ENCODE data around the gene CD70.
"Not testable (repeated sequence)": the region's sequence is repeated elsewhere in the genome, so short reads cannot be mapped to it uniquely, and the experiment has no call there.

Gene CD70

DNA sequence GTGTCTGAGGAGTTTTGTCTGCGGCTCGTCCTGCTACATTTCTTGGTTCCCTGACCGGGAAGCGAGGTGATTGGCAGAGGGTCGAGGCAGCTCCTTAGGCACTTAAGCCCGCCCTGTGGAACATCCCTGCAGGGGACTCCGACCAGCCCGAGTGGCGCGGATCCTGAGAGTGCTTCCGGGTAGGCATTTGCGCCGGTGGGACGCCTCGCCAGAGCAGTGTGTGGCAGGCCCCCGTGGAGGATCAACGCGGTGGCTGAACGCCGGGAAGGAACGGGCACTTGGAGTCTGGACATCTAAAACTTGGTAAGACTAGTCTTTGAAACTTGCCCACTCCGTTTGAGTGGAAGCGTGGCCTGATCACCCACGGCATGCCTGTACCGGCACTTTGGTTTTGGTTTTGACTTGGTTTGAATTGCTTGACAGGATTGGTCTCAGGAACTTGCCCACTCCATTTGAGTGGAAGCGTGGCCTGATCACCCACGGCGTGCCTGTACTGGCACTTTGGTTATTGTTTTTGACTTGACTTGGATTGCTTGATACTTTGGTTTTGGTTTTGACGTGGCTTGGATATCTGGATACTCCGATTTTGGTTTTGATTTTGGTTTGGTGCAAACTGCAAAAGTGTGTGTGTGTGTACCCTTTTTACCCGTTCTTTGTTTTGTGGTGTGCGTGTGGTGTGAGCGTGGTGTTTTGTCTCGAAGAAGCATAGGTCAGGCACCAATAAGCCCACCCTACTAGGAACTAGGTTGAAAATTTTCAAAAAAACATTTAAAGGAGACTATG, 6.7 kb upstream of the CD70 start:
- not testable (repeated sequence) for DNase-seq

DNA sequence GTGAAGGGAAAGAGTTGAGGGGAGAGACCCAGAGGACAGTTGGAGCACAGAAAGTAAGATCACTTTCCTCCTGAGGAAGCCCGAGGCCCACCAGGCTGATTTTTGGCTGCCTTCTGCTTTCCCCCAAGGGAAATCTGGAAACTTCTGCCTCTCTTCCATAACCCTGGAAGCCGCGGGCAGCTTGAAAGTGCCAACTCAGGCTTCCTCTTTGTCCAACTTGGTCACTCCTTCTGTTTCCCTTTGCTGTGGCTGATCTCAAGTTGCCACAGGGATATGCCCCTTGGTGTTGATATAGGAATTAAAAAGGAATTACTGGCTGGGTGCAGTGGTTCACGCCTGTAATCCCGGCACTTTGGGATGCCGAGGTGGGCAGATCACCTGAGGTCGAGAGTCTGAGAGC, 5.7 kb upstream of the CD70 start:
- DNase-seq: no peak

DNA sequence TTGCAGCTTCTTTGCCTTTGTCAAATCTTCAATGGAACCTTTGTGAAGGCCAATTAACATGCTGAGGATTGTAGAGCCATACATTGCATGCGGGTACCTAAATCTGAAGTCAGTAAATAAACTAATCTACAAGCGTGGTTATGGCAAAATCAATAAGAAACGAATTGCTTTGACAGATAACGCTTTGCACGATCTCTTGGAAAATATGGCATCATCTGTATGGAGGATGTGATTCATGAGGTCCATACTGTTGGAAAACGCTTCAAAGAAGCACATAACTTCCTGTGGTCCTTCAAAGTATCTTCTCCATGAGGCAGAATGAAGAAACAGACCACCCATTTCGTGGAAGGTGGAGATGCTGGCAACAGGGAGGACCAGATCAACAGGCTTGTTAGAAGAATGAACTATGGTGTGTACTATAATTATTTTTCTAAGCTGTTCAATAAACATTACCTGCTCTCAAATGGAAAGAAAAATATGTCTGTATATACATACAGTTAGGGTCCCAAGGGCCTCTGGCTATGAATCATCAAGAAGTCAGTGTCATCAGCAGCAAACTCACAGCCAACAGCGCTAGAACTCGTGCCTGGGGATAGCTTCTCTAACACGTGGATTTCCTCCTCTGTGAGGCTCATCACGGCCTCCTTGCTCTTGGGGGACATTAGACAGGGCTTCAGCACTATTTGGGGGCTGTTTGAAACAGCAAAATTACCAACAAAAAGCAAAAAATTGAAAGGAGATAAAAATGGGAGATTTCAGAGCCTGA, 2.9 kb upstream of the CD70 start:
- no peak for DNase-seq

GRCh38 chr19:6590258-6590826, 608 bp downstream of the CD70 start:
- no peak for DNase-seq

- DNase-seq: no peak
These were observed 1.2 kb downstream of the CD70 start for GRCh38 chr19:6589711-6590257.

DNA sequence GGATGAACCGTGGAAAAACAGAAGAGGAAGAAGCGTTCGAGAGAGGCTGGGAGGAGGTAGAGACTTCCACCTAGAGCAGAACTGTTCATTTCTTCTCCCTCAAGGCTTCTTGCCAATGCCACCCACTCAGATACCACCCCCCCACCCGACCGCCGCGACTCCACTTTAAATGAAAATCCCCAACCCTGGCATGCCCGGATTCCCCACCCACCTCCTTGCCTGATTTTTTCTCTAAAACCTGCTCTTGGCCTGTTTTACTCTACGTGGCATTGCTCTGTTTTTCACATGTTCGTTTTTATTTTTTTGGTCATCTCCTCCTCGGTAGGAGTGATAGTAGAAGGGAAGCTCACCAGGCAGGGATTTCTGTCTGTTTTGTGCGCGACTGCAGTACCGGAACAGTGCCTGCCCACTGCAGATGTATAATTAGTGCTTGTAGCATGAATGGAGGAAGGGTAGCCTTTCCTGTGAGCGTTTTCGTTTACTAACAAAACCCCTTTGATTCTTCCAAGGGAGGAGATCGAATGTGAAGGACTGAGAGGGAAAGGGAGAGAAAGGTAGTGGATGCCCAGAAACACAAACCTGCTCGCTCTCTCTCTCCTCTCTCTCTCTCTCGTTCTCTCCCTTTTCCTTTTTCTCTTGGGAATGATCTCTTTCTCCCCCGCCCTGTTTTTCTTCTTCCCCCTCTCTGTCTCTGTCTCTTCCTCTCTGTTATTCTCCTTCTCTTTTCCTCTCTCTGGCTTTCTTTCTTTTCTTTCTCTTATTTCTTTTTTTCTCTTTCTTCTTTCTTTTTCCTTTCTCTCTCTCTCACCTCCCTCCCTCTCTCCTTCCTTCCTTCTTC, 2.2 kb downstream of the CD70 start:
- no peak for DNase-seq

- DNase-seq: no peak
These were observed 2.9 kb downstream of the CD70 start for GRCh38 chr19:6587998-6588507.

DNA sequence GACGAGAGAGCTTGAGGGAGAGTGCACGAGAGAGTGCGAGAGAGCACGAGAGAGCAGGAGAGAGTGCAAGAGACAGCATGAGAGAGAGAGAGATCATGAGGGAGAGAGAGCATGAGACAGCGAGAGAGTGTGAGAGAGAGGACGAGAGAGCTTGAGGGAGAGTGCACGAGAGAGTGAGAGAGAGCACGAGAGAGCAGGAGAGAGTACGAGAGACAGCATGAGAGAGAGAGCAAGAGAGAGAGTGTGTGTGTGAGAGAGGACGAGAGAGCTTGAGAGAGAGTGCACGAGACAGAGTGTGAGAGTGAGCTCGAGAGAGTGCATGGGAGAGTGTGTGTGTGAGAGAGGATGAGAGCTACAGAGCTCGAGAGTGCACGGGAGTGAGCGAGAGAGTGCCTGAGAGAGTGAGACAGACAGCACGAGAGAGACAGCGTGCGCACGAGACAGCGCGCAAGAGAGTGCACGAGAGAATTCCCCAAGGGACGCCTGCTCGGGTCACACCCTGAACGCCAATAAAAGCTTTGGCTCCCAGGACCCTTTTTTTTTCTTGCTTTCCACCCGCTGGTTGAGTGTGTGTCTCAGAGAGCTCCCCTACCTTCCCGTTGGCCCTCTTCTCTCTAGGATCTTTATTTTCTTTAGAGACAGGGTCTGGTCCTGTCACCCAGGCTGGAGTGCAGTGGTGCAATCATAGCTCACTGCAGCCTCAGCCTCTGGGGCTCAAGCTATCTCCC, 3.7 kb downstream of the CD70 start:
- DNase-seq: no peak

DNA sequence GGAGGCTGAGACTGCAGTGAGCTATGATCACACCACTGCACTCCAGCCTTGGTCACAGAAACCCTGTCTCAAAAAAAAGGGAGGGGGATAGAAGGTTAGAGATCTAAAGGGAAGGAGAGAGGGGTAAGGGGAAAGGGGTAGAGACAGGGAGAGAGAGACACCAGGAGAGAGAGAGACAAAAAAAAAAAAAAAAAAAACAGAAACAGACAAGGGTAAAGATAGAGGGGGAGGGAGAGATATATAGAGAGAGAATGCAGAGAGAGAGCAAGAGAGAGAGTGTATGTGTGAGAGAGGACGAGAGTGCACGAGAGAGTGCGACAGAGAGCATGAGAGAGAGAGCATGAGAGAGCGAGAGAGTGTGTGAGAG, 4.2 kb downstream of the CD70 start:
- DNase-seq: no peak

DNA sequence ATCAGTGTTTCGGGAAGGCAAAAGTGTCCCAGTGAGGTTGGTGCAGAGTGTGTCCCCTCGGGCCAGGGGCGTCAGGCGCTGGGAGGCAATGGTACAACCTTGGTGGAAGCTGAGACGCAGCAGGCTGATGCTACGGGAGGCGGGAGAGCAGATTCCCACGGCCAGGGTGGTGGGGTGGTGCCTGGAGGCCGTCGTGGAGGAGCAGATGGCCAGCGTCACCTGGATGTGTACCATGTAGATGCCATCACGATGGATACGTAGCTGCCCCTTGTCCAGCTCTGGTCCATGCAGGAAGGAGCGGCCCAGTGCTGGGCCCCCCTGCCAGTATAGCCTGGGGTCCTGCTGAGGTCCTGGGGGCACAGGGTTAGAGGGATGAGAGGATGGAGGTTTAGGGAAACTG, 4.9 kb downstream of the CD70 start:
- DNase-seq: no peak

DNA sequence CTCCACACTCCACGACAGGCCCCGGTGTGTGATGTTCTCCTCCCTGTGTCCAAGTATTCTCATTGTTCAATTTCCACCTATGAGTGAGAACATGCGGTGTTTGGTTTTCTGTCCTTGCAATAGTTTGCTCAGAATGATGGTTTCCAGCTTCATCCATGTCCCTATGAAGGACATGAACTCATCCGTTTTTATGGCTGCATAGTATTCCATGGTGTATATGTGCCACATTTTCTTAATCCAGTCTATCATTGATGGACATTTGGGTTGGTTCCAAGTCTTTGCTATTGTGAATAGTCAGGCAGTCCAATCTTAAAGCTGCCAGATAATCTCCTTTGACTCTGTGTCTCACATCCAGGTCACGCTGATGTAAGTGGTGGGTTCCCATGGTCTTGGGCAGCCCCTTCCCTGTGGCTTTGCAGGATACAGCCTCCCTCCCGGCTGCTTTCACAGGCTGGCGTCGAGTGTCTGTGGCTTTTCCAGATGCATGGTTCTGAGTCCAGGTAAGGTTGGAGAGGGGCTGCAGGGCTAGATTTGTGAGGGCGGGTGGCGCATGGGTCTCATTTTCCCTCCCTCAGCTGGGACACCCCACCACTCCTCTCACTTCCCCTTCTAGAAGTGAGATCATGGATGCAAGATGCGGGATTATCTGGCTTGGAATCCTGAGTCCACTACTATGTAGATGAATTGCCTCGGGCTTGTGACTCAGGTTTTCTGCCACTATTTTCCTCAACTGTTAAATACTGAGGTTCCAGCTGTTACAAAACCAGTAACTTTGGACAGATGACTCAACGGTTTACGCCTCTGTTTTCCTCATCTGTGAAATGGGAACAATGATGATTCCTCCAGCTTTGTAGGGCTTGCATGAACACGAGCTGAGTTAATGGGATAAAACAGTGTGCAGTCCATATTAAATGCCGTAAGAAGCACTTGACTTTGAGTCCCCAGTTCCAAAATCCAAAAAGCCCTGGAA, 8.2 kb downstream of the CD70 start:
- DNase-seq: not testable (repeated sequence)

GRCh38 chr19:6580313-6580712, 10.6 kb downstream of the CD70 start:
- no peak for DNase-seq

DNA sequence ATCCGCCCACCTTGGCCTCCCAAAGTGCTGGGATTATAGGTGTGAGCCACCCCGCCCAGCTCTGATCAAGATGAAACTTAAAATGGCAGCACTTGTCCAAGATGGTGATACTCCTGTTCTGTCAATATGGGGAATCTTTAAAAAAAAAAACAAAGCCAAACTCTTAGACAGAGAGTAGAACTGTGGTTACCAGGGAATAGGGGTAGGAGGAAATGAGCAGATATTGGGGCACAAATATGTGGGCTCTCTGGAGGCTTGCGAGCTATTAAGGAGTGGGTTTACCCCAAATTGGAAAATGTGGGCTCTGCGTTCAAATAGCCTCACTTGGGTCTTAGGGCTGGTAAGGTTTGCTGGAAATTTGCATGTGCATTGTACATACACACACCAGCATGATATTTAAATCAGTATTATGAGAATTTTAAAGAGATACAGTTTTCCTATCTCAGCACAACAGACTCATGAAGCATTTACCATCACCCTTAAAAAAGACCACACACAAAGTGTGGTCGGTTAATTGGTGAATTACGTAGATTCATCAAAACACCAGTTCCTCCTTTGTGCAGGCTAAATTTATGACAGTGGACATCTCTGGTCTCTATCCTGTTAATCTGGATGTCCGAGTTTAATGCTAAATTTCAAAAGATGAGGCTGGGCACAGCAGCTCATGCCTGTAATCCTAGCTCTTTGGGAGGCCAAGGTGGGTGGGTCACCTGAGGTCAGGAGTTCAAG, 11.3 kb downstream of the CD70 start:
- DNase-seq: no peak

DNA sequence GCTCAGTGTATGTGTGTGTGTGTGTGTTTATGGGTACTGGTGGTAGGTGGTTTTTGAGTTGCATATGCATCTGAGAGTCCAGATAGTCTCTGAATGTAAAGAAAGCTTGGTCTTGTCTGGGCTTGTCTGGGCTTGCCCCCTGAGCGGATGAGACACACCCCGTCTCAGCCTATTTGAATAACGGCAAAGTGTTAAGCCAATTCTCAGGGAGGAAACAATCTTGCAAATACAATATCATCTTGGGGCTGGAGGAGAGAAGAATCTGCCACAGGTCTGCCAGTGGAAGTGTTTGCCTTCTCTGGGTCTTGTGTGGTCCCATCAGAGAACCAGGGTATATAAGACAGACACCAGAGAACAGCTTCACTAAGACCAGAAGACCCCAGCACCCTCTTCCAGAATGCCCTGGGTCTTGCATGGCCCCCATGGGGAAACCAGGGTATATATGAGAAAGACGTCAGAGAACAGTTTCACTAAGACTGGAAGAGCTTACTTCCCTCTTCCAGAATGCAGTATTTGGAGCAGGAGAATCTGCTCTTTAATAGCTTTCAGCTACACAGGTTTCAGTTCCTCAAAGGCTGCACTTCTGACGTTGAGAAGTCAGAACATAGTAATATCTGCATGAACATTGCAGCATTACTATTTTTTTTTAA, 13.3 kb downstream of the CD70 start:
- DNase-seq: no peak

GRCh38 chr19:6576869-6577475, 14.0 kb downstream of the CD70 start:
- DNase-seq: no peak

- DNase-seq: no peak
These were observed 17.6 kb downstream of the CD70 start for GRCh38 chr19:6573350-6573749.

- DNase-seq: no peak
These were observed 18.7 kb downstream of the CD70 start for GRCh38 chr19:6572217-6572616.

GRCh38 chr19:6571167-6571566, 19.8 kb downstream of the CD70 start:
- DNase-seq: no peak

DNA sequence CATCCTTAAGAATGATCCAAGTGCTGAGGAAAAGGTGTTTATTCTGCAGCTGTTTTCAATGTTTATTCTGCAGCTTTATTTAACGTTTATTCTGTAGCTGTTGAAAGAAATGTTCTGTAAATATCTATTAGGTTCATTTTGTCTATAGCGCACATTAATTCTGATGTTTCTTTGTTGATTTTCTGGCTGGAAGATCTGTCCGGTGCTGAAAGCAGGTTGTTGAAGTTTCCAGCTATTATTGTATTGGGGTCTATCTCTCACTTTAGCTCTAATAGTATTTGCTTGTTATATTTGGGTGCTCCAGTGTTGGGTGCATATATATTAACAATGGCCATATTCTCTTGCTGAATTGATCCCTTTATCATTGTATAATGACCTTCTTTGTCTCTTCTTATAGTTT, 20.2 kb downstream of the CD70 start:
- no peak for DNase-seq
